ENCODE data around the gene TALDO1.

DNA sequence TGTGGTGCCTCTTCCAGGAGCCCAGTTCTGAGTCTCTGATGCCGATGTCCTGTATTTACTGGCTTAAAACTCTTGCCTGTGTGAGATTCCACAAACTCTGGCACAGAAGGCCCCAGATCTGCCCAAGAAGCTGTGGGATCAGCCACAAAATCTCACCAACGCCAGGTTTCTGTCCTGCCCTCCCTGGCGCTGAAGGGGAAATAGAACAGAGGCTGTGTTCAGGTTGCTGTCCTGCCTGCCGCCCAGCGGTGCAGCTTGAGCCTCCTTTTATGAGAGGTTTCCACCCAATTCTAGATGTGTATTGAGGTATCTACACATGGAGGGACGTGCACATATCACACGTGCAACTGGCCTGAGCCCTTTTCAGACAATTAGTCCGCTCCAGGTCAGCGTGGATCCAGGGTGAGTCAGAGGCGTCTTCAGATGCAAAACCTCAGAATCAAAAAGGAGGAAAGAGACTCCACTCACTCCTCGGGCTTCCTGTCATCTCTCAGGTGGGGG lies 49.4 kb upstream of the TALDO1 start:
- TF ChIP-seq TAF1 (IDR thresholded peaks at IDR 0.05; ENCODE audit: low read depth) (no peak), ZBTB7A (IDR thresholded peaks at IDR 0.05; ENCODE audit: low read depth) (no peak), CEBPB (IDR thresholded peaks at IDR 0.05) (no peak), EGR1 (IDR thresholded peaks at IDR 0.05) (no peak), RAD21 (IDR thresholded peaks at IDR 0.05; ENCODE audit: low read depth) (no peak), YY1 (IDR thresholded peaks at IDR 0.05; ENCODE audit: low read depth) (no peak), TEAD4 (IDR thresholded peaks at IDR 0.05) (no peak)

All from Ishikawa (cell line).